Measurements from ENCODE around the gene SLC9C1.

SLC9C1 gene

DNA sequence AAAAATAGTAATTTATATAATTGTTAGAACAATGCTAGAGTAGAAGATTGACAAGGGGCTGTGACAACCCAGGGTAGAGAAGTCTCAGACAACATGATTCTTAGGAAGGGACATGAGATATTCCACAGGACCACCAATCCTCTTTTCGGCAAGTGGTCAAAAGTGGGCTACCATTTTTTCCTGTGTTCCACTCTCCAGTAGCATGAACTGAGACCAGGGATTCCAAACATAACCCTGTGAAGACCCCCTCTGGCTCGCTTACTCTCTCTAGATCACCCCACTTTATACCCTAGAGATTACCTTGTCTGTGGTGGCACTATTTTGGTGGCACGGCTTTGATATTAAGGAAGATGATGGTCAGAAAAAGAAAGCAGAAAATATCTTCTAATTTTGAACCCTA, 161.9 kb downstream of the SLC9C1 start:
- DNase-seq (ENCODE audit: low spot score) = no peak

- no peak for DNase-seq (ENCODE audit: low spot score)
Observed at GRCh38 chr3:112131111-112131510, 162.9 kb downstream of the SLC9C1 start.

- DNase-seq (ENCODE audit: low spot score) = no peak
Observed at GRCh38 chr3:112130638-112130993, 163.4 kb downstream of the SLC9C1 start.

- DNase-seq (ENCODE audit: low spot score) = no peak
Observed at GRCh38 chr3:112129925-112130637, 163.9 kb downstream of the SLC9C1 start.

DNA sequence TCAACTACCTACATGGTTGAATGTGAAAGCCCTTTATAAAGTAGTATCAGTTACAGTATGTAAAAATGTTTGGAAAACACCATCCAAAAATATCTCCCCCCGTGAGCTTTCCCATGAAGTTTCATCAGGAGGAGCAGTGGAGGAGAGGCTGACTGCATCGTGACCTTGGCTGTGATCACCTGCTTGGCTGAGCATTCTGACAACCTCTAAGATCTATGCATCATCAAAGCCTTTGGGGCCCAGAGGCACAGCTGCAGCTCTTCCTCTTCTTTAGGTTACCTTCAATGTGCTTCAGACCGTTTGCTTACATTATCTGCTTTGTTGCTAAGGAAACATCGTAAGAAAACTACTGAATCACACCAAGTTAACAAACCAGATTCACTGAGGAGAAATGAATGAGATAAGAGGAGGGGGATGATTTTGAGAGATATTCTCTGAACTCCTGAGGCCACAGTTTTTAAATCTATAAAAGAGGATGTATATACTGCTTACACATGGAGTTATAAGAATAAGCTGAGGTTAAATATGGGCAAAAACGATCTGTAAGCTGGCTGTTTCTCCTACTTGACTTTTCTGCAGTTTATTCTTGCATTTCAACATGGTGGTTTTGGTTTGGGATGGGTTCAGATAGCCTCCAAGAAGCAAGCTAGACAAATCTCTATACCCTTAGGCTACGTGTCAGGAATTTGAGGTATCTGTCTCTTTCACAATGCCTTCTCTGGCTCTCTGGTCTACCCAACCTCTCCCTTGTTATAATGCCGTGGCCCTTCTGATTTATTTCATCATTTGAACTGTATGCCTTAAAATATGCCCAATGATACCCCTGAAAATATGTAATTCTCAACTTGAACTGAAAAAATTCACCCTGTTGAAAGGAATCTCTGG, 164.9 kb downstream of the SLC9C1 start:
- DNase-seq (ENCODE audit: low spot score) = no peak

GRCh38 chr3:112127522-112128494, 166.2 kb downstream of the SLC9C1 start:
- DNase-seq (ENCODE audit: low spot score) = peak; percentile 64

DNA sequence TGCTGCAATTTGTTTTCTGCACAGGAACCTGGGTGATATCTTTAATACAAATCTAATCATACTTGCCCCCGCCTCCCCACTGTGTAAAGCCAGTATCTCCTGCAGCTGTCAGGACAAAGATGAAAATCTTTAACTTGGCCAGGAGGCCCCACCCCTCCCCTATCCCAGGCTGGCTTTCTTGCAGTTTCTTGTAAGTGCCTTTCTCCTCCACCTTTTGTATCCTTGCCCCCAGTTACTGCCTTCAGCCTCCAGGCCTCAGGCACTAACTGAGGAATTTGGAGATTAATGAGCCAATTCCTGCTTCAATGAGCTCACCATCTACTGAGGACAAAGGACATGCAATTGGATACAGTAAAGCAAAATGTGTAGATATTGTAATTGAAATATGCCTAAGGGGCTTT, 167.5 kb downstream of the SLC9C1 start:
- DNase-seq (ENCODE audit: low spot score) = peak; percentile 46

GRCh38 chr3:112124907-112125607, 169.0 kb downstream of the SLC9C1 start:
- no peak for DNase-seq (ENCODE audit: low spot score)

- no peak for DNase-seq (ENCODE audit: low spot score)
Observed at GRCh38 chr3:112123548-112123947, 170.5 kb downstream of the SLC9C1 start.

- no peak for DNase-seq (ENCODE audit: low spot score)
Observed at GRCh38 chr3:112122870-112123269, 171.1 kb downstream of the SLC9C1 start.

DNA sequence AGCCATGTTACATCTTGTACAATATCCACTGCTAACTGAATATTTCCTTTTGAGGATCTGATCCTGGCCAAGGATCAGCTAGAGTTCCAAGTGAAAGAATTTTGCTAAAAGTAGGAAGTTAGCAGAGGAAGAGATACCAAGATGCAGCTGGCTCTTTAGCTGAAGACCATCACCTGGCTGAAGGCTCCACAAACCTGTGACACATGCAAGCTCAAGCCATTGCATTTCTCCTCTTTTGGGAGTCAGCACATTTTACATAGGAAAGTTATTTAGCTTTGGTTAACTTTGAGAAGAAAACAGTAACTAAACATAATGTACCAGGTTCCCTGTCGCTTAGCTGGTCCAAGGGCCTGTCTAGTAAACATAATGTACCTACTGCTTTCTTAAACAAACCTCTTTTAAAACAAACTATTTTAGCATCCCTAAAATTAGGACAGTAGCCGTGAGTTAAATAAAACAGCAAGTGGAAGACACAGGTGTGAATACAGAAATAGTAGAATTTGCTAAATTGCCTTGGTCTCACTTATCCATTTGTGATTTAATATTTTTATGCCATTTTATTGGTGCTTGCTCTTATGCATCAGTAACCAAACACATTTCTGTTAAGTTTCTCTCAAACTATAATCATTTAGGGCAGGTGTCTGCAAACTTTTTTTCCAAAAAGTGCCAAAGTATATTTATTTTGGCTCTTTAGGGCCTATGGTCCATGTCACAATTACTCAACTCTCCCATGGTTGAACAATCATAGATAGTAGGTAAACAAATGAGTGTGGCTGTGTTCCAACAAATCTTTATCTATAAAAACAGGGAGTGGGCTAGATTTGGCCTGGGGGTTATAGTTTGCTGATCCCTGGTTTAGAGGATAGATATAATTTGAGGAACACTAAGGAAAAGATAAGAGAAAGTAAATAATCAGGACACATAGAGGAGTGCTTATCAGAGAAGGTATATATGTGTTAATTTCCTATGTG, 172.2 kb downstream of the SLC9C1 start:
- no peak for DNase-seq (ENCODE audit: low spot score)

GRCh38 chr3:112119962-112120836, 173.8 kb downstream of the SLC9C1 start:
- no peak for DNase-seq (ENCODE audit: low spot score)

DNA sequence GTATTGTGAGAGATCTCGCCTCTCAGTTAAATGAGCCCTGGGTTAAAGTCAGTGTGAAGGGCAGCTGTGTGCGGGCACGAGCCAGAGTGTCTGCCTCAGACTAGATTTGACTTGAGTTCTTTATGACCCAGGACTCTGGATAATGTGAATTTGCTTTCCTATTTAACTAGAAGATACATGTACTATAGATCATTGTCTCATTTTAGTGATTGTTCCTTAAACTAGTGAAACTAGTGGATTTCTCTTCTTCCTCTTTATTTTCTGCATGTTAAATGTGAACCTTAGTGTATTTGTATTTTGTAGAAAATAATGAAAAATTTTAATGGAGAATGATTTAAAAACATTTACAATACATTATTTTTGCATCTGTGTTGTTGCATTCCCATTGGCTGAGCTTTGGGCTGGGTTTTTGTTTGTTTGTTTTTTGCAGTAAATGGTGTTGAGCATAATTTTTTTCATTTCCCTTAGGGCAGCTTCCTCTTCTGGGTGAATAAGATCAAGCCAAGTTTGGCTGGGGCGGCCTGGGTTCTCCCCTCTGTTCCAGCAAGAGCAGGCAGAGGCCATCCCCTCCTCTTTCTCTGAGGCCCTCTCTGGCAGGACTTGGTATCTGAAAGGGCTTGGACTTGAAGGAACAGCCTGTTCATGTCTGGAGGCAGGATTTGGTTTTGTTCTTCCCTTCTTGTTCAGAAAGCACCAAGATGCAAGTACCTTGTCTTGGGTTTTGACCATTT, 176.0 kb downstream of the SLC9C1 start:
- no peak for DNase-seq (ENCODE audit: low spot score)

GRCh38 chr3:112117415-112117814, 176.6 kb downstream of the SLC9C1 start:
- no peak for DNase-seq (ENCODE audit: low spot score)

- DNase-seq (ENCODE audit: low spot score) = no peak
Observed at GRCh38 chr3:112116748-112117186, 177.2 kb downstream of the SLC9C1 start.

- DNase-seq (ENCODE audit: low spot score) = no peak
Observed at GRCh38 chr3:112115806-112116383, 178.1 kb downstream of the SLC9C1 start.

DNA sequence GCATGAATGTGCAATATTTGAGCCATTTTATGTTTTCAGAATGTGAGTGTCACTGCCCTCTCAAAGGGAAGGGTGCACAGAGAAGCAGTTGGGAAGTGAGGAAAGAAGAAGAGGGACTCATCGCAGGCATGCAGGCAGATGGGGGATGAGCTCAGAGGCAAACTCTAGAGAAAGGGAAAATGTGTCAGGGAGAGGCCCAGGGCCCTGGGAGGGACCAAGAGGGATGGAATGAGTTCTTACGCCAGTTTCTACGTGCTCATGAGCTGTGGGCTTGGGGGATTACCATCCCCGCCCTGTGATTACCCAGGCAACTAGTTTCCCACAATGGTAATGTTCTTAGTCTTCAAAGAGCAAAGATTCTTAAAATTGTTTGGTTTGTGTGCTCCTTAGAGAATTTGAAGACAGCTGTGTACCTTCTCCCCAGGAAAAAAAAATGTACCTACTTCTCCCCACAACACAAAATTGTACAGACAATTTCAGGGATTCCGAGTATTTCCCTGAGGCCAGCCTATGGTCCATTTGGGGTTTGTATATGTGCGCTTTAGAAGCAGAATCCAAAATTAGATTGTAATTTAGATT, 178.8 kb downstream of the SLC9C1 start:
- no peak for DNase-seq (ENCODE audit: low spot score)

Data from SK-N-DZ (cell line).